HG03097 (cell line): ENCODE results near the gene LSG1.
"Not testable (repeated sequence)": the region's sequence is repeated elsewhere in the genome, so short reads cannot be mapped to it uniquely, and the experiment has no call there.

Source experiments
- ATAC-seq: cut with Tn5 transposase; IDR thresholded peaks from one replicate; pipeline ENCODE4 v1.9.1; 2021; ENCODE audit not compliant: unreplicated experiment, low FRiP score

Gene LSG1

GRCh38 chr3:194619741-194620140 is 52.2 kb downstream of the LSG1 start:
- ATAC-seq: no peak

GRCh38 chr3:194618858-194619608 is 53.0 kb downstream of the LSG1 start:
- ATAC-seq: no peak

- ATAC-seq: no peak
These were observed 54.2 kb downstream of the LSG1 start for GRCh38 chr3:194617827-194618226.

- ATAC-seq: no peak
These were observed 54.8 kb downstream of the LSG1 start for GRCh38 chr3:194617143-194617671.

- ATAC-seq: no peak
These were observed 56.8 kb downstream of the LSG1 start for GRCh38 chr3:194615226-194615625.

GRCh38 chr3:194612221-194612620 is 59.8 kb downstream of the LSG1 start:
- ATAC-seq: no peak

- ATAC-seq: no peak
These were observed 61.3 kb downstream of the LSG1 start for GRCh38 chr3:194610689-194611088.

- ATAC-seq: no peak
These were observed 62.4 kb downstream of the LSG1 start for GRCh38 chr3:194609601-194610000.

- no peak for ATAC-seq
These were observed 63.0 kb downstream of the LSG1 start for GRCh38 chr3:194608981-194609380.

GRCh38 chr3:194607592-194608389 is 64.2 kb downstream of the LSG1 start:
- ATAC-seq: no peak

GRCh38 chr3:194606941-194607340 is 65.0 kb downstream of the LSG1 start:
- ATAC-seq: no peak

- no peak for ATAC-seq
These were observed 65.8 kb downstream of the LSG1 start for GRCh38 chr3:194606163-194606562.

- ATAC-seq: not testable (repeated sequence)
These were observed 66.7 kb downstream of the LSG1 start for GRCh38 chr3:194605314-194605713.

- no peak for ATAC-seq
These were observed 67.2 kb downstream of the LSG1 start for GRCh38 chr3:194604837-194605236.

GRCh38 chr3:194604126-194604525 is 67.9 kb downstream of the LSG1 start:
- ATAC-seq: no peak

- no peak for ATAC-seq
These were observed 69.3 kb downstream of the LSG1 start for GRCh38 chr3:194602669-194603171.

- no peak for ATAC-seq
These were observed 73.0 kb downstream of the LSG1 start for GRCh38 chr3:194598771-194599557.

- ATAC-seq: no peak
These were observed 75.1 kb downstream of the LSG1 start for GRCh38 chr3:194596906-194597305.

- ATAC-seq: no peak
These were observed 78.9 kb downstream of the LSG1 start for GRCh38 chr3:194592798-194593752.
